ENCODE results near the gene CD302. TPM values are rescaled to one million over a fixed set of nuclear protein-coding genes. Genes with fewer than 3 reads are reported as not detected.

The CD302 gene
- total and polyA plus RNA-seq, 2 of the 4 experiments (the other 2 are of a cell fraction) = 3.8 to 4.0 TPM

GRCh38 chr2:159722580-159722979 is 75.4 kb downstream of the CD302 start:
- no peak overlapping the region for H4K91ac ChIP-seq (ENCODE audit: insufficient read depth, low read depth, low read length)
- in situ Hi-C loops (cut with MboI; ENCODE audit: low sequenced_read_pairs) (no loop called here), intact Hi-C loops (cut with micrococcal nuclease) (no loop called here), dilution Hi-C loops (cut with HindIII; ENCODE audit: low sequenced_read_pairs, unreplicated experiment) (no loop called here)
- H3K56ac ChIP-seq (ENCODE audit: extremely low read depth, insufficient read depth, low read length) = no peak overlapping the region
- H3K23ac ChIP-seq (ENCODE audit: low read depth, low read length) = no peak overlapping the region
- H4K8ac ChIP-seq (ENCODE audit: low read depth in 2 of 2, low read length in 2 of 2) = no peak overlapping the region
- peaks cover 0 to 19% of the 10 kb centered on the region in 2 experiments; a peak in 2 of 4 replicates for H3K79me1 ChIP-seq (ENCODE audit: low read depth in 1 of 2, low read length in 2 of 2)
- H4K20me1 ChIP-seq (ENCODE audit: insufficient read depth, low read length) = peaks cover 99% of the 10 kb centered on the region
- peaks cover 3% of the 10 kb centered on the region; the same call in 1 of the 2 replicates for H3K9me1 ChIP-seq (ENCODE audit: insufficient read depth, low read length)
- peaks cover 30% of the 10 kb centered on the region for H3K36me3 ChIP-seq (ENCODE audit: control insufficient read depth, insufficient read depth, low read length)
- no peaks in the 10 kb centered on the region for H3K27me3 ChIP-seq (ENCODE audit: control insufficient read depth, insufficient read depth, low read length)
- no peak overlapping the region for H2AFZ ChIP-seq (replicated peaks; ENCODE audit: low read length, poor library complexity)
- H3K9me3 ChIP-seq (ENCODE audit: control insufficient read depth, insufficient read depth, low read length) = no peaks in the 10 kb centered on the region; the same call in 1 of the 2 replicates
- H2AK9ac ChIP-seq (replicated peaks; ENCODE audit: low read depth, low read length, poor library complexity) = no peak overlapping the region
- no peak overlapping the region for H2BK120ac ChIP-seq (ENCODE audit: low read depth, low read length)
- H3K4me2 ChIP-seq (ENCODE audit: low read depth, low read length) = no peak overlapping the region
- TF ChIP-seq CHD1 (IDR thresholded peaks at IDR 0.05; ENCODE audit: low read depth, low read length) (no peak), RFX5 (IDR thresholded peaks at IDR 0.05; ENCODE audit: low read depth, low read length) (no peak)
- CTCF ChIA-PET = interaction anchor here (1.2 to 1.6 kb wide), 2 partner anchors 8 to 34 kb away, joined by 3 read pairs; no protein-coding TSS in a partner anchor
- no peak overlapping the region for H2BK5ac ChIP-seq (ENCODE audit: low read depth, low read length, poor library complexity, severe bottlenecking)
- no peak overlapping the region for H3K14ac ChIP-seq (replicated peaks; ENCODE audit: low read depth, low read length)
- POLR2A ChIA-PET (ENCODE audit: unreplicated experiment) = no interaction called here
- 0 out of 2 replicates have a peak, but pooled peaks cover 3% of the 10 kb centered on the region for H3K4me1 ChIP-seq (ENCODE audit: control insufficient read depth, insufficient read depth, low read length)
- no peak overlapping the region for H4K5ac ChIP-seq (ENCODE audit: low read depth, low read length)
- ATAC-seq (ENCODE audit: low read depth) (no peak), DNase-seq (no peak)
- H2AK5ac ChIP-seq (ENCODE audit: low read depth, low read length) = no peak overlapping the region
- H3K9ac ChIP-seq (ENCODE audit: low read depth, low read length) = no peak overlapping the region
- H2BK20ac ChIP-seq (ENCODE audit: low read depth, low read length) = no peak overlapping the region
- no peak overlapping the region for H3K4me3 ChIP-seq (ENCODE audit: insufficient read depth, low read depth, low read length)
- no peak overlapping the region for H3K27ac ChIP-seq (ENCODE audit: insufficient read depth, low read length)
- no peak overlapping the region for H2BK15ac ChIP-seq (ENCODE audit: low read depth, low read length)
- no peak overlapping the region for H3K4ac ChIP-seq (ENCODE audit: low read depth, low read length)
- H3K18ac ChIP-seq (ENCODE audit: low read depth, low read length) = no peak overlapping the region
- WGBS, 2 experiments (ENCODE audit: extremely low coverage in 2 of 2, insufficient read length in 1 of 2) = no CpG with 5 or more reads among the region's 2 CpGs
- no TSS peak for BruUV-seq (replicated peaks)
